Fibroblast of lung (primary cell): ENCODE results near the gene MRGPRX4.

Source experiments
- CTCF ChIP-seq, 2 donors: IDR thresholded peaks in 1 of 2; conservative IDR thresholded peaks in 1 of 2; 1 replicate in 1 of 2; 2 replicates in 1 of 2; pipeline ENCODE4 v1.5.1; 2011 to 2012; ENCODE audit warnings: low read length in 2 of 2, control low read depth in 1 of 2, inconsistent platforms in 1 of 2, low read depth in 1 of 2, mild to moderate bottlenecking in 1 of 2
- EZH2 ChIP-seq: IDR thresholded peaks from 2 replicates; pipeline ENCODE4 v1.5.1; 2012; ENCODE audit warnings: low read length, control low read depth, mild to moderate bottlenecking; ENCODE audit errors: missing control alignments

GRCh38 chr11:18171377-18172000 lies 1.1 kb upstream of the MRGPRX4 start:
- TF ChIP-seq CTCF (conservative IDR thresholded peaks at IDR 0.05 in 1 of 2, IDR thresholded peaks at IDR 0.05 in 1 of 2; ENCODE audit: low read depth in 1 of 2, low read length in 2 of 2) (peak; percentile 30 to 44), EZH2 (no peak)
